HL-60 (cell line): ENCODE results near the gene ELOA.

Experiments
- CTCF ChIP-seq: IDR thresholded peaks from one replicate; pipeline ENCODE4 v1.5.1; 2011; ENCODE audit warnings: low read length, control low read depth, inconsistent platforms; ENCODE audit not compliant: insufficient read depth
- POLR2AphosphoS5 ChIP-seq: IDR thresholded peaks from 2 replicates; pipeline ENCODE4 v1.6.1; 2012; ENCODE audit warnings: low read depth
- REST ChIP-seq: IDR thresholded peaks from 2 replicates; pipeline ENCODE4 v1.6.1; 2012; ENCODE audit warnings: low read depth; ENCODE audit not compliant: insufficient replicate concordance
- SPI1 ChIP-seq: IDR thresholded peaks from 2 replicates; pipeline ENCODE4 v1.6.1; 2012; ENCODE audit warnings: low read depth, mild to moderate bottlenecking, borderline replicate concordance

GRCh38 chr1:23804183-23804835 lies 61.0 kb downstream of the ELOA start:
- TF ChIP-seq POLR2AphosphoS5 (no peak), CTCF (no peak), REST (no peak), SPI1 (no peak)
